ENCODE measurements around the gene CDR2.
"Not testable (repeated sequence)": the region's sequence is repeated elsewhere in the genome, so short reads cannot be mapped to it uniquely, and the experiment has no call there.

Gene CDR2

GRCh38 chr16:22372882-22373661 lies 1.3 kb downstream of the CDR2 start:
- no peaks in the 10 kb centered on the region for H3K36me3 ChIP-seq (ENCODE audit: insufficient read depth, low read length)
- H3K9me3 ChIP-seq (ENCODE audit: low read length), result no peaks in the 10 kb centered on the region
- H2AFZ ChIP-seq (ENCODE audit: low read depth, low read length), result peak overlapping the region; percentile 94
- peaks cover 8% of the 10 kb centered on the region for H3K4me1 ChIP-seq (ENCODE audit: insufficient read depth, low read length)
- H3K4me3 ChIP-seq (ENCODE audit: low read length), result peak overlapping the region; percentile 85
- no peaks in the 10 kb centered on the region for H3K27me3 ChIP-seq (ENCODE audit: insufficient read depth, low read length)

DNA sequence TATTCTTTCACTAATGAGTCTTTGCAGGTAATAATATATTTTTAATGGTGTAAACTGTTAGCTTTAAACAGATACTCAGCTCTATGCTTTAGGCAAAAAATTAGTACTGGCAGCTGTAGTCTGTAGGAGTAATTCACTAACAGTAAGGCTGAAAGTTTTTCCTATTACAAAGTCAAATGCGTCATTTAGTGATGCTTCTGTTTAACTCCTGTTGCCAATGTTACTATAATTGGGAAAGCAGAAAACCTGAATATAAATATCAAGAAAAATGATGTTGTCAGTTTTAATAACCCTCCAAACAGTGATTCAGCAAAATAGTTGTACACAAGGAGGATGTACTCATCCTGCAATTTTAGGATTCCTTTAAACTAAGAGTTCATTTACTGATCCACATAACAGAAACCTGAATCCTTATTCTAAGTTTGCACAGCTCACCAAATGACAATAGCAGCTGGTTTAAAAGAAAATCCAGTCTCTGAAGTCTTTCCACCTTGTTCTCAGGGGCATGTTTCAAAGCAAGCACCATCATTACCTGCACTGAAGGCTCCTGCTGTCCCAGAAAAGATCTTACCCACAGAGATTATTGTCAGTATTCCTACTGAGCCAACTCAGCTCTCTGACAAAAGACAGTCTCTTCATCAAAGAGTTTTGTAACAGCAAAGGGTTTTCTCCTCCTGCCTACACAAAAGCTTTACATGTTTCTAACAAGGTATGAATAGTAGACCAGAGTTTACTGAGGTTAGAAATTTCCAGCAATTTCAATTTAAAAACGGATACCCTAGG lies 4.2 kb downstream of the CDR2 start:
- H3K4me3 ChIP-seq (ENCODE audit: low read length), result no peak overlapping the region
- no peak overlapping the region for H2AFZ ChIP-seq (ENCODE audit: low read depth, low read length)
- peaks cover under 1% of the 10 kb centered on the region for H3K36me3 ChIP-seq (ENCODE audit: insufficient read depth, low read length)
- no peaks in the 10 kb centered on the region for H3K9me3 ChIP-seq (ENCODE audit: low read length)
- peaks cover 5% of the 10 kb centered on the region for H3K4me1 ChIP-seq (ENCODE audit: insufficient read depth, low read length)
- no peaks in the 10 kb centered on the region for H3K27me3 ChIP-seq (ENCODE audit: insufficient read depth, low read length)

DNA sequence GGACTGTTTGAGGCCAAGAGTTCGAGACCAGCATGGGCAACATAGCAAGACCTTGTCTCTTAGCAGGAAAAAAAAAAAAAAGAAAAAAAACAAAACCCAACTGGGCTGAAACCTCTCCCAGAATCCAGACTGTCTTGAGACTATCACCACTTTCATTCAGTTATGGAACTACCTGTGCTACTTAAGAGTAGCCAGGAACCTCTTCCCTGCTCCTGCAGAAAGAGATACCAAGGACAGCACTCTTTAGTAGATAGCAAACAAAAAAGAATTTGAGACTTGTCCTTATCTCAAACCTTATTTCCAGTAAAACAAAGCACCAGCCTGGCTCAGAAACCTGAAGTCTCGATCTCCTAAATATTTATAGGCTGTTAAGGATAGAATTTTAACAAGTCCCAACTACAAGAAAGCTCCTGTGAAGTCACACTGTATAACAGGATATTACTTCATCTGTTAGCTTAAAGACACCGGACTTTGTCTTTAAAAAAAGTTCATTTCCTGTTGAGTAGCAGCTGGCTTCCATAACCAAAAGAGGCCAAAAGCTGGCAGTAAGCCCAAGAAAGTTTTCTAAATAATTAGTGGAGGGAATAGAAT lies 5.1 kb downstream of the CDR2 start:
- Histone ChIP-seq H3K27me3 (ENCODE audit: insufficient read depth, low read length) (no peaks in the 10 kb centered on the region), H3K4me3 (ENCODE audit: low read length) (no peak overlapping the region)

DNA sequence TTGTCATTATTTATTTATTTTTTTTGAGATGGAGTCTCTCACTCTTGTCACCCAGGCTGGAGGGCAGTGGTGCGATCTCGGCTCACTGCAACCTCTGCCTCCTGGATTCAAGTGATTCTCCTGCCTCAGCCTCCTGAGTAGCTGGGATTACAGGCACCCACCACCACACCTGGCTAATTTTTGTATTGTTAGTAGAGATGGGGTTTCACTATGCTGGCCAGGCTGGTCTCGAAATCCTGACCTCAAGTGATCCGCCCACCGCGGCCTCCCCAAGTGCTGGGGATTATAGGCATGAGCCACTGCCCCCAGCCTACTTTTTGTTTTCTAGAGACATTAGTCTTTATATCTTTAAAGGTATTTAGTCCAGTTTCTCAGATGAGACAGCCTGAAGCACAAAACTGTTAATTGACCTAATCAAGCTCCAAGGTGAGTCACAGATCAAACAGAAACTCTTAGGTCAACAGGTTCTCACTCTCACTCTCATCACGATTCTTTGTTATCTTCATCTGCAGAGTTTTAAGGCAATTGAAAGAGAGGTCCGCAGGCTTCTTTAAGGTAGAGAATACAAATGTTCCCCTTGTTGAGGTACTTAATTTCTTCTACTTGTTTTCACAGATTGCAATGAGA lies 6.1 kb downstream of the CDR2 start:
- H3K4me1 ChIP-seq (ENCODE audit: insufficient read depth, low read length); H2AFZ ChIP-seq (ENCODE audit: low read depth, low read length); H3K9me3 ChIP-seq (ENCODE audit: low read length); H3K27me3 ChIP-seq (ENCODE audit: insufficient read depth, low read length); H3K4me3 ChIP-seq (ENCODE audit: low read length): not testable (repeated sequence)
- H3K36me3 ChIP-seq (ENCODE audit: insufficient read depth, low read length), result peaks cover 12% of the 10 kb centered on the region

More for the DNA sequence above, 5.1 kb downstream of the CDR2 start:
- Histone ChIP-seq H3K36me3 (ENCODE audit: insufficient read depth, low read length) (peaks cover 7% of the 10 kb centered on the region), H3K4me1 (ENCODE audit: insufficient read depth, low read length) (peaks cover 3% of the 10 kb centered on the region), H3K9me3 (ENCODE audit: low read length) (no peaks in the 10 kb centered on the region), H2AFZ (ENCODE audit: low read depth, low read length) (no peak overlapping the region)

DNA sequence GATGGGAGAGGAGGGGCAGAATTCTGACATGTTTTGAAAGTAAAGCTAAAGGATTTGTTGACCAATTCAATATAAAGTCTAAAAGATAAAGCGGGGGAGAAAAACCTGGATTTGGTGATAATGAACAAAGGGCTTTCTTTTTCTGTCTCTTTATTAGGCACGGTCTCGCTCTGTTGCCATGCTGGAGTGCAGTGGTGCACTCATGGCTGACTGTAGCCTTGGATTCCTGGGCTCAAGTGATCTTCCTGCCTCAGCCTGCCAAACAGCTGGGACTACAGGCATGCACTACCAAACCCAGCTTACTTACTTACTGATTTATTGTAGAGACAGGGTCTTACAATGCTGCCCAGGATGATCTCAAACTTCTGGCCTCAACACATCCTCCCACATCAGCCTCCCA lies 7.5 kb downstream of the CDR2 start:
- Histone ChIP-seq H3K4me3 (ENCODE audit: low read length) (no peak overlapping the region), H3K36me3 (ENCODE audit: insufficient read depth, low read length) (peaks cover 14% of the 10 kb centered on the region), H3K4me1 (ENCODE audit: insufficient read depth, low read length) (no peaks in the 10 kb centered on the region), H3K9me3 (ENCODE audit: low read length) (no peaks in the 10 kb centered on the region), H3K27me3 (ENCODE audit: insufficient read depth, low read length) (no peaks in the 10 kb centered on the region), H2AFZ (ENCODE audit: low read depth, low read length) (no peak overlapping the region)

DNA sequence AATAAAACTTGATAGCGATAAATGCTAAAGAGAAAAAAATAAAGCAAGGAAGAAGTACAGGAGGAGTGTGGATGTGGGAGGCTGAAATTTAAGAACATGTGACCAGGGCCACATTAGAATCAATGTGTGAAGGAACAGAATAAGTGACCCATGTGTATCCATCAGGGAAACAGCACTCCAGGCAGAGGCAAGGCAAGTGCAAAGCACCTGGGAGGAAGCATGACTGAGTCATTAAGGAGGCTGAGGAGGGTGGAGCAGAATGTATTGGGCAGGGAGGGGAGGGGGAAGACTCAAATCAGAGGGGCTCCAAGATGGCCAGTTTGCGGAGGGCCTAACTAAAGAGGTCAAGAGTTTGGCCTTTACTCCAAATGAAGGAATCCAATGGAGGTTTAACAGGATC lies 8.0 kb downstream of the CDR2 start:
- H3K36me3 ChIP-seq (ENCODE audit: insufficient read depth, low read length), result peaks cover 14% of the 10 kb centered on the region
- no peaks in the 10 kb centered on the region for H3K9me3 ChIP-seq (ENCODE audit: low read length)
- H2AFZ ChIP-seq (ENCODE audit: low read depth, low read length), result no peak overlapping the region
- no peaks in the 10 kb centered on the region for H3K27me3 ChIP-seq (ENCODE audit: insufficient read depth, low read length)
- no peak overlapping the region for H3K4me3 ChIP-seq (ENCODE audit: low read length)
- no peaks in the 10 kb centered on the region for H3K4me1 ChIP-seq (ENCODE audit: insufficient read depth, low read length)

- no peak overlapping the region for H3K4me3 ChIP-seq (ENCODE audit: low read length)
- no peaks in the 10 kb centered on the region for H3K9me3 ChIP-seq (ENCODE audit: low read length)
- no peak overlapping the region for H2AFZ ChIP-seq (ENCODE audit: low read depth, low read length)
- H3K4me1 ChIP-seq (ENCODE audit: insufficient read depth, low read length), result no peaks in the 10 kb centered on the region
- peaks cover 14% of the 10 kb centered on the region for H3K36me3 ChIP-seq (ENCODE audit: insufficient read depth, low read length)
- no peaks in the 10 kb centered on the region for H3K27me3 ChIP-seq (ENCODE audit: insufficient read depth, low read length)
These were observed 10.2 kb downstream of the CDR2 start for GRCh38 chr16:22364241-22364640.

- Histone ChIP-seq H3K36me3 (ENCODE audit: insufficient read depth, low read length) (peaks cover 14% of the 10 kb centered on the region), H3K4me3 (ENCODE audit: low read length) (no peak overlapping the region), H2AFZ (ENCODE audit: low read depth, low read length) (no peak overlapping the region)
These were observed 13.3 kb downstream of the CDR2 start for GRCh38 chr16:22360963-22361659.

DNA sequence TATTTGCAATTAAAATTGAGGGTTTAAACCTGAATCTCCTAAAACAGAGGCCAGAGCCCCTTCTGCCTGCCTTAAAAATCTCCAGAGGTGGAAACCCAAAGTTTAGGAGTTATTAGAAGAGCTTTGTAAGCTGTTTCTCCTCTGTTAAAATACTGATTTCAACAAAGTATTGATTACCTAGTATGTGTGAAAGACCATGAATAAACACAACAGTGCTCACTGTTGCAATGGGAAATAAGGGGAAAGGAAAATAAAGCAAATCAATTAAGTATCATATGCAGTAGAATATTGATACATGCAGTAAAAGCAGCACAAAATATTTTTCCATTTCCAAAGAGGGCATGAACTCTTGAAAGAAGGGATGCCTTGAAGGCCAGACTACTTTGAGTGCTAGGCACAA lies 14.7 kb downstream of the CDR2 start:
- Histone ChIP-seq H3K9me3 (ENCODE audit: low read length) (no peaks in the 10 kb centered on the region), H3K36me3 (ENCODE audit: insufficient read depth, low read length) (peaks cover 8% of the 10 kb centered on the region), H3K27me3 (ENCODE audit: insufficient read depth, low read length) (no peaks in the 10 kb centered on the region), H3K4me3 (ENCODE audit: low read length) (no peak overlapping the region), H2AFZ (ENCODE audit: low read depth, low read length) (no peak overlapping the region), H3K4me1 (ENCODE audit: insufficient read depth, low read length) (no peaks in the 10 kb centered on the region)

More at GRCh38 chr16:22360963-22361659, 13.3 kb downstream of the CDR2 start:
- Histone ChIP-seq H3K27me3 (ENCODE audit: insufficient read depth, low read length) (no peaks in the 10 kb centered on the region), H3K4me1 (ENCODE audit: insufficient read depth, low read length) (no peaks in the 10 kb centered on the region), H3K9me3 (ENCODE audit: low read length) (no peaks in the 10 kb centered on the region)

DNA sequence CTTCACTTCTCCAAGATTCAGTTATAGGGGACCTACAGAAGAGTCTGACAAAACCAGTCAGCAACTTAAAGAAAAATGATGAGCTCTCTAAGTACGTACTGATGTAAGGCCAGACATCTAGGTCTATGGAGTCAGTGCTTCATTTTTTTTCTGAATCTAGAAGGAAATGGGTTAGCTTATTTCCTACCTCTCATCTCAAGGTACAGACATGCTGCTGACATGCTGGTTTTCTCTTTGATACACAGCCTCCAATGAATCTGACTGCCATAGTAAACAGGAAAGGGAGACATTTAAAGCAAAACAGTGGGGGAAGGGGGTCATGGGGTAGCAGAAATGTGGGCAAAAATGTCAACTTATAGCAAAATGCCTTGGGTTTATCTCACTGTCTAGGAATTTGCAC lies 16.4 kb downstream of the CDR2 start:
- H3K36me3 ChIP-seq (ENCODE audit: insufficient read depth, low read length), result no peaks in the 10 kb centered on the region
- H3K27me3 ChIP-seq (ENCODE audit: insufficient read depth, low read length), result no peaks in the 10 kb centered on the region
- peaks cover 11% of the 10 kb centered on the region for H3K4me1 ChIP-seq (ENCODE audit: insufficient read depth, low read length)
- no peak overlapping the region for H2AFZ ChIP-seq (ENCODE audit: low read depth, low read length)
- no peak overlapping the region for H3K4me3 ChIP-seq (ENCODE audit: low read length)
- no peaks in the 10 kb centered on the region for H3K9me3 ChIP-seq (ENCODE audit: low read length)

- H3K4me3 ChIP-seq (ENCODE audit: low read length), result no peak overlapping the region
- no peaks in the 10 kb centered on the region for H3K36me3 ChIP-seq (ENCODE audit: insufficient read depth, low read length)
- H3K27me3 ChIP-seq (ENCODE audit: insufficient read depth, low read length), result no peaks in the 10 kb centered on the region
- peaks cover 14% of the 10 kb centered on the region for H3K4me1 ChIP-seq (ENCODE audit: insufficient read depth, low read length)
- H3K9me3 ChIP-seq (ENCODE audit: low read length), result no peaks in the 10 kb centered on the region
- H2AFZ ChIP-seq (ENCODE audit: low read depth, low read length), result no peak overlapping the region
These were observed 16.8 kb downstream of the CDR2 start for GRCh38 chr16:22357635-22357971.

- Histone ChIP-seq H3K4me3 (ENCODE audit: low read length) (no peak overlapping the region), H2AFZ (ENCODE audit: low read depth, low read length) (no peak overlapping the region), H3K36me3 (ENCODE audit: insufficient read depth, low read length) (no peaks in the 10 kb centered on the region), H3K4me1 (ENCODE audit: insufficient read depth, low read length) (peaks cover 14% of the 10 kb centered on the region), H3K9me3 (ENCODE audit: low read length) (no peaks in the 10 kb centered on the region), H3K27me3 (ENCODE audit: insufficient read depth, low read length) (no peaks in the 10 kb centered on the region)
These were observed 17.3 kb downstream of the CDR2 start for GRCh38 chr16:22356930-22357634.
